CD4-positive, alpha-beta T cell treated with Interleukin-4 for 4 hours (primary cell): ENCODE data around the gene DUOX1.

ENCODE experiments used
- DNase-seq: peaks from one replicate; pipeline ENCODE4 v3.0.0-alpha.2; 2020

The DUOX1 gene

DNA sequence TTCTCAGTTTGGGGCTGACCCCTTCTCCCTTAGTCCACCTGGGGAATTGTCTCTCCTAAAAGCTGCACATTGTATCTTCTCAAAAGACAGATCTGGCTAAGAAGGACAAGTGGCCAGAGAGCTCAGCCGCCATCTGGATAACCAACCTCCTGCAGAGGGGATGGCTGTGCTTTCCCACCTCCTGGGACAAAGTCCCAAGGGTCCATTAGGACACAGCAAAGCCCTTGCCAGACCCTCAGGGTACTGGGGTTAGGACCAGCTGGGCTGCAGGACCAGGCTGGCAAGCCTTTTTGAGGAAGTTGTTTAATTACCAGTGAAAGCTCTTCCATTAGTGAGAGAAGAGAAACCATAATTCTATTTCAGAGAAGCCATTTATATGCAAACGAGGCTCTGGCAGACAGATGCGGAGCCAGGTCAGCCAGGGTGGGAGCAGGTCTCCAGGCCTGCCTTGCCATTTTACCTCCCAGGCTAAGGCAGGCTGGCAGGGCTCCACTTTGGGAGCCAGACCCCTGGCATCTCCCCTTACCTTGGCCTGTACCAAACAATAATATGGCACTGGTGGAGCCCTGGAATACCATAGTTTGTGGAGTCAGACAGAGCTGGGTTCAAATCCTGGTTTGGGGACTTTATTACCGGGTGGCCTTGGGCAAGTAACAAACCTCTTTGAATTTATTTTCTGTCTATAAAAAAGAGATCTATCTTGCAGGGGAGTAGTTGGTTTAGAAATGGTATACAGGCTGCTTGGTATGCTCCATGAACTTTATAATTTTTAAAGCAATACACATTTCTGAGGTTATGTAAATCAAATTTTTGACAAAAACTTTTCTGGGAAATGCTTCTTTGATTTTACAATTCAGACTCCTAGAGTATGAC, 40.0 kb downstream of the DUOX1 start:
- DNase-seq = no peak

DNA sequence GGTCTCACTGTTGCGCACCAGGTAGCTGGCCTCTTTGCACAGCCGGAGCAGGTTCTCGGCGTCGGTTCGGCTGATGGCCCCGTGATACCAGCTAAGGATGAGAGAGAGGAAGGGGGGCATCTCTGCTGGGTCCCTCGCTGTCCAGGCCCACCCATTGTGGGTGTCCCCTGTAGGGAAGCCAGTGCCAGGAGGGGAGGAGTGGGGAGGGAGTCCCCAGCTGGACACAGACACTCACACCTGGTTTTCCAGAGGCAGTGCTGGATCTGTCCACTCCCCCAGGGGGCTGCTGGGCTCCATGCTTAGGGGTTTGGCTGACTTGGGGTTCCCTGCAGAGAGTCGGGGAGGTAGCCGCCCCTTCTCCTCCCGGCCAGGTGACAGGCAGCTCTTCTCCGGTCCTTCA, 42.1 kb downstream of the DUOX1 start:
- DNase-seq = no peak

DNA sequence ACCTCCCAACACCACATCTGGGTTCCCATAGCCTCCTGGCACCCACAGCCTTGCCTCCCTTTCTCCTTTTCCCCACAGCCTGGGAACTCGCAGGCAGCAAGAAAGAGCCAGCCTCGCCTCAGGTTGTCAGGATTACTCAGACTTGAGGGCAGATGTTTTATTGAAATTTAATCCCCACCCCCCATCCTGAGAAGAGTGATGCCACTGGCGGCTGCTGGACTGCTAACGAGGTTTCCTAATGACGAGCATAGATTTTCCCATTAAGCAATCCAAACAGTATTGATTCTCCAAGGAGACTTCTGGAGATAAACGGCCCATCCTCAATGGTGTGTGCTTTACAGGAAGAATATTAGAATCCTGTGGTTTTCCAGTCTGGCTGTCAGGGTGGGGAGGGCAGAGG, 44.3 kb downstream of the DUOX1 start:
- no peak for DNase-seq

DNA sequence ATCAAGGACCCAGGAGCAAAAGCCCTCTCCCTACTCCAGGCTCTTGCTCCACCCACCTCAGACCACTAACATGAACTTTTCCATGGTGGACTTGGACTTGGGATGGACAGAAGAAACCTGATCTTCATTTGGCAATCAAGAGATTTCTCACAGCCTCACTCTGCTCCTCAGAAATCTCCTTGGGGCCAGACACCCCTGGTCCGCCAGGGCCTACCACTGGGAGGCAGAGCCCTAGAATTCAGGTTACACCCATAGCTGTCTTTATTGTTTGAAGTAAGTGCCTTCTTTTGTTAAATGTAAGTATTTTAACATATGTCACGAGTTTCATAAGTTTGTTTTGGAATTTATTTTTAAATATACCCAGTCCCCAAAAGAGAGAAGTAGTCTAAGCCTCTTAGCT, 44.8 kb downstream of the DUOX1 start:
- no peak for DNase-seq

DNA sequence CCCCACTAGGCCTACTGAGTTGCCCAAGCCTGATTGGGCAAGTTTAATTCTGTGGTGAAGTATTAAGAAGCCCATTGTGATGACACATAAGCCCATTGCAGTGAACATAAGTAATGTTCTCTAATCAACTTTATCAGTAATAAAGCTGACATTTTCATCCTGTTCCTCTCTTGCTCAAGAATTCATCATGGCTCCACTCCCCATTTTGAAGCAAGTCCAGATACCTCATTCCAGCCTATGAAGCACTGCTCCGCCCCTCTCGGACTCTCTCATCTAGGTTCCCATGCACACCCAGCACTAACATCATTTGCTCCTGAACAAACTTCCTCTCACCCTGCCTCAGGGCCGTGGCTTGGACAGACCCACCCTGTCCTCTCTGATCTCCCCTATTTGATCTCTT, 47.5 kb downstream of the DUOX1 start:
- no peak for DNase-seq

DNA sequence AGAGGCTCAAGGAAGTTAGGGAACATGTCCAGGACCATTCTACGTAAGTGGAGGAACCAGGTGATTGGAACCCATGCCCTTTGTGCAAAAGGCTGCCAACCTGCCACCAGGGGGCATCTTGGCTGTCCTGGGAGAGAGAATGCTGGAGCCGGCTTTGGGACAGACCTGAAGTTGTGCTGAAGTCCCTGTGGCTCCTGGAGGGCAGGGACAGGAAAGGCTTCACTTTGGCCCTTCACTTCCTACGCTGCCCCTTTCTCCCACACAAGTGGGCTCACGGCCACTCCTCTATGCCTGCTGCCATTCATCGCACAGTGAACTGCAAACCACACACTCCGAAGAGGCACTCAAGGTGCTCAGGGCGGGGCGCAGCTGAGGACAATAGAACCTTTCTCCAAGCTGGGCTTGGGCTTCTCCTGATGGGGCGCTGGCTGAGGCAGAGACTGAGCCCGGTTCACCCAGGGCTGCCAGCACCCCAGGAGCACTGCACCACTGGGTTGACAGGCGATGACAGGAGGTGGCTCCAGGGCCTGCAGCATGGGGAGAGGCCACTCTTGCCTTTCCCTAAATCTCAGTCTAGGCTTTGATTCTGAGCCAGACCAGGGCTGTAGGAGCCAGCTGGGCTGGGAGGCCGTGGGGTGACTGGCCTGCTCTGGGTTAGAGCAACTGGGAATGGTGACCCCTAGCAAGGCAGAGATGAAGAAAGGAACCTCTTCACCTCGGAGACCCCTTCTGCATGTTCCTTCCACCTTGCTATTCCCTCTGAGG, 49.6 kb downstream of the DUOX1 start:
- DNase-seq = peak; percentile 33

DNA sequence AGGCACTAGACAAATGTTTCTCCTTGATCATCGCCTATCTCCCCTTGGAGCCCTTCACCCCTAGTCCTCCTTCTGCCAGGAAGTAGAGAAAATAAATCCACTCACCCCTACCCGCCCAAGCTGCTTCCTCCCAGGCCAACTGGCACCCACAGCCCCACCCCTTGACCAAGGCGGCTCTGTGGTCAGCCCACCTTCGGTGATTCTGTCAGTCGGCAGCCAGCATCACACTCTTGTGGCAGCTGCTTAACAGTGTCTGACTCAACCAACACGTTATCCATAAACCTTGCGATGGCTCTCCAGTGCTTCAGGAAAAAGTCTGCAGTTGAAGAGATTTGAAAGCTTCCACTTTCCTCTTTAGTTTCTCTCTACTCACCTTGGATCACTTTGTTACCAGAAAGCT, 50.4 kb downstream of the DUOX1 start:
- peak; percentile 11 for DNase-seq

DNA sequence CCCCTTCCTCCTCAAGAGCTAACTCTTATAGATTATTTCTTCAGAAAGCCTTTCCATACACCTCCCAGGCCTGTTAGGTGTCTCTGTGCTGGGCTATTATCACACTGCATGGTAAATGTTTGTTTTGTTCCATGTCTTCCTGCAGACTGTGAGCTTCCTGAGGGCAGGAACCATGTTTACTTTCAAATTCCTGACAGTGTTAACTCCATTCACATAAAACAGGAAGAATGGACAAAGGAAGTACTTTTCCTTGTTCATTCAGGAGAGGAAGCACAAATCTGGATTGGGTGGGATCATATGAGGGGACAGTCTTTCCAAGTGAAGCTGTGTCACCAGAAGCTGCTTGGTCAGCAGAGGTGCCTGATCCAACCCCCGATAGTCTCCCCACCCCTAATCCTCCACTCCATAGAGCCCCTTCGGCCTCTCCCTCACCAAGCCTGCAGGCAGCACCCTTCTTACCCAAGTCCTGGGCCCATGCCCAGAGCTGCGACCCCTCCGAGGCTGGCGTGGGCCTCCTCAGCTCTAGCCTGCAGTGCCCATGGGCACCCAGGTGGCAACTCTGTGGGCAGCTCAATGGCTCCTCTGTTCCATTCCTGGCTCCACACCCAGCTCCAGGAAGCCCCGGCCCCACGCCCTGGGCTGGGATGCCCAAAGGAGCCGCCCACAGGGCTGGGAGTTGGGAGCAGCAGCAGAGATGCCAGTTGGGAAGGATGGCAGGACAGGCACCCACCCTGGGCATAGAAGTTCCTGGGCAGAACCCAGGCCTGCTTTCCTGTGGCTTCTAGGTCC, 51.0 kb downstream of the DUOX1 start:
- no peak for DNase-seq

DNA sequence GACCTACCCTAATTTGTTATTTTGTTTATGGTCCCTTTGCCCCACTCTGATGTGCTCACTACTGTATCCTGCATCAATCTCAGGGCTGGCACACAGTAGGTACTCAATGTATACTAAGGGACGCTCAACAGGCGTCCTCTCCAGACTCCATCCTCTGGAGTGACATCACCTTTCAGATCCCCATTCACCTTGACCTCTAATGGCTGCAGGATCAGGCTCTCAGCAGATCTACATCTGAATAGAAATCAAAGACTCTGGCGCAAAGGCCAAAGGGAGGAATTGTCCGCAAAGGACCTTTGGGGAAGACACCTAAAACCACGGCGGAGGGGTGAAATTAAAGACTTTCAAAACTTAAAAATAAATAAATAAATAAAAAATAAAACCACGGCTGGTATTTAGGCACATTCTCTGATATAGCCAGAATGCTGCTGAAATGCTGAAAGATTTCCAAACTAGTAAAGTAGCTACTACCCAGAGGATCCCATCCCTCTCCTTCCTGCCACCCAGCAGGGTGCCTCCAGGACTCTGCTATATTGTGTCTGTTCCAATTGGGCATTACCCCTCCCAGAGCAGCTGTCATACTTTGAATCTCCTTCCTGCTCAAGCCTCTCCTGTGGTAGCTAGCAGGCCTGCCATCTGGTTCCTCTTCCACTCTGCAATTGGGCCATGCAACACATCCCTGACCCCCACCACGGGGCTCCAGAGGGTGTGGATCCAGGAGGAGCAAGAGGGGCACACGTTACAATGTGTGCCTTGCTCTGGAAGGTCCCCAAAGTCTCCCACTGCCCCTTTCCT, 51.9 kb downstream of the DUOX1 start:
- DNase-seq = no peak

DNA sequence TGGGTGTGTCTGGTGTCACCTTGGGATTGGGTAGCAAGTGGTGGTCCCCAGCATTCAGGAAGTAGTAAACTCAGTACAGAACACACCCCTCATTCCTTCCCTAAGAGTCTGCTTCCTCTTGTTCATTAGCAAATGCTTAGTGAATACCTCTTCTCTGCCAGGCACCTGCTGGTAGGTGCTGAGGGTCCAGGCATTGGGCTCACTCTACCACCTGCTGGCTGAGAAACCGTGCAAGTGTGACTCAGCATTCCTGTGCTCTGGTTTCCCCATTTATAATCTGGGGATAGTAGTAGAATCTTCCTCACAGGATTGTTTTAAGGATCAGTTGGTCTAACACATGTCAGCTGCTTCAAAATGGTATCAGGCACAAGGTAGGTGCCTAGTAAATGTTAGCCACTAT, 53.2 kb downstream of the DUOX1 start:
- DNase-seq = no peak

DNA sequence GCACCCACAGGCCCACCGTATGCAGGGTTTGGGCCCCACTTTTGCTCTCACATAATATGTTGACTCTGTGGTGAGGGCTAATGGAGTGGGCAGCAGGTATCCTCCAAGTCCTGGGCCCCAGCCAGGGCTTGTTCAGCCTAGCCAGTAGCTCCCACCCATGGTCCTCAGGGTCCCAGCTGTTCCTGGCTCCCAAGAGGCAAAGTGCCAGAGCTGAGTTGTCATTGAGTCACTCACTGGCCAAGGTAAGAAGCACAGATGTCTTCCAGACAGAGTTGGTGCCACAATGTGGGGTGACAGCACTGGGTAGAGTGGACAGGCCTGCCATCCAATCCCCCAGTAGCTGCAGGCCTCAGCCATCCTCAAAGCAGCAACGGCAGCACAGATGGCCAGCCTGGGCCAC, 53.7 kb downstream of the DUOX1 start:
- DNase-seq = no peak

DNA sequence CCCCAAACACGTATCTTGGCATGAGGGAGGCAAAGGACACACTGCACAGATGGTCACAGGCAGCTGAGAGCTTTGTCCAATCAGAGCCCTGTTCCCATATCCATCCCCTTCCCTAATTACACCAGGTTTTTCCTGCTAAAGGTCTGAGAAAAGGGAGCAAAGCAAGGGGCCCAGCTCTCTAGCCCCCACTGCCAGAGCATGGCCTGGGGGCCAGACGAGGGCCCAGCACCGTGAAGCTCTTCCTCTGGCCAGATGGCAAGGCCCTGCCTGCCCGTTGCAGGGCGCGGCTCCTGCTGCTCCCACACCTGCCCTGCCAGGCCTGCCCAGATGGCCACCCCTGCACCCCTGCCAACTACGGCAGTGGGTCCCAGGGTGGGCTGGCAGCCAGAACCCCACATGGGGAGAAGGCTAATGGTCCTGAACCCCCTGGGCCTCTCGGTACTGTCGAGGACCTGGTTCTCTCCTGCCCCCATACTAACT, 54.8 kb downstream of the DUOX1 start:
- DNase-seq = no peak

DNA sequence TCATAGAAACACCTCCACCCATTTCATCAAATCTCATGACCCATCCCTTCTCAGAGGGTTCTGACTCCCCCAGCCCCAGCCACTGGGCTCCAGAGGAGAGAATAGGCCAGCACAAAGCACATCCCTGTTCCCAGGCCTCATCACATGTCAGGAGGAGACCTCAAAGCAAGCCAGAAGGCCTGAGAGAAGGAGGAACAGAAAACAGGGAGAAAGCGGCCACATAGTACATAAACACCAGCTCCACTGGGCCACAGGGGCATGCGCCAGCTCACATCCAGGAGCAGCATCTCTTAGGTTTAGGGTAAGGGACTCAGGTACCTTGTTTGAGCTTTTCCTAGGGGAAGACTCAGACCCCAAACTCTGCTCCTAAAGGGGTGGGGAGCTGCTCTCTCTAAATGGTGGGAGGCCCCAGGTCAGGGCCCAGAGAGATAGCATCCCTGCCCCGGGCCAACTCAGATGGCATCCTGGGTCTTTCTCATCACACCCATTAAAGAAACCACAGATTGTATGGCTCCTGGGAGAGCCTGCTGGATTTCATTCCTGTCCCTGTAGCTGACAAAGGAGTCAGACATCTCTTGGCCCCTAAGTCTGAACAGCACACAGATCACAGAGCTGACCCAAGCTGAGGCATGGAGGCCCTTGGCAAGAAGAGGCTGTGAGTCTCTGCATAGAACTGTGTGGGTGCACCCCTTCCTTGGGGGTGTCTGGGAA, 55.4 kb downstream of the DUOX1 start:
- DNase-seq = no peak

DNA sequence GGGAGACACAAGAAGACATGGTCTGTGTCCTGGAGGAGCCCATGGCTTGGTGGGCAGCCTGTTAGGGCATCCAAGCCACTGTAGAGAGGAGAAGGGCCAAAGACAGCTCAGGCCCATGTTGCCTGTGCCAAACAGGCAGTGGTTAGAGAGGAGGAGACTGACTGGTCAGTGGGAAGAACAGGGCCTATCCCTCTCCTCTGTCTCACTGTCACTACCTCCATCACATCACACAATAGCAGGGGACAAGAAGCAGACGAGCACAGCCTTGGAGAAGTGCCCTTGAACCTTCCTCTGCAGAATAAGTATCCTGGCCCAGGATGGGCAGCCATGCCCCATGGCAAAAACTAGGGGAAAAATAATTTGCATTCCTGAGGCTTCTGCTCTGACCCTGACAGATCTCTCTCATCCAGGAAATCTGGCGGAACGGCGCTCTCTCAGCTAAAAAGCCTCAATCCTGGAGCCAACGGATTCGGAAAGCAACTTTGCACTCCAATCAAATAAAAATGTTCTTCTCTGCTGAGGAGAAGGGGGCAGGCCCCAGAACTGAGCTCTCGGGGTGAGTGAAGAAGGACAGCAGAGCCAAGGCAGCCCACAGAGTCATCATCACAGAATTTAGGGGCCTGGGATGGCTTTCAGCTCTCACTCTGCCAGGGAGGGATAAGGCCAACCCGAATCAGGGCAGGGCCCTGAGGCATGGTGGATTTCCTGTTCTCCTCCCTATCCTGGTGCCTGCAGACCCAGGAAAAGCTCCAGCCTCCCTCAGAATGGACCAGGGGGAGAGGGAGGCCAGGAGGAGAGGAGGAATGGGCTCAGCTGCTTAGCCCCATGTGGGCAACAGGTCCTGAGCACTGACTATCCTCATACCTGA, 56.3 kb downstream of the DUOX1 start:
- DNase-seq = no peak

DNA sequence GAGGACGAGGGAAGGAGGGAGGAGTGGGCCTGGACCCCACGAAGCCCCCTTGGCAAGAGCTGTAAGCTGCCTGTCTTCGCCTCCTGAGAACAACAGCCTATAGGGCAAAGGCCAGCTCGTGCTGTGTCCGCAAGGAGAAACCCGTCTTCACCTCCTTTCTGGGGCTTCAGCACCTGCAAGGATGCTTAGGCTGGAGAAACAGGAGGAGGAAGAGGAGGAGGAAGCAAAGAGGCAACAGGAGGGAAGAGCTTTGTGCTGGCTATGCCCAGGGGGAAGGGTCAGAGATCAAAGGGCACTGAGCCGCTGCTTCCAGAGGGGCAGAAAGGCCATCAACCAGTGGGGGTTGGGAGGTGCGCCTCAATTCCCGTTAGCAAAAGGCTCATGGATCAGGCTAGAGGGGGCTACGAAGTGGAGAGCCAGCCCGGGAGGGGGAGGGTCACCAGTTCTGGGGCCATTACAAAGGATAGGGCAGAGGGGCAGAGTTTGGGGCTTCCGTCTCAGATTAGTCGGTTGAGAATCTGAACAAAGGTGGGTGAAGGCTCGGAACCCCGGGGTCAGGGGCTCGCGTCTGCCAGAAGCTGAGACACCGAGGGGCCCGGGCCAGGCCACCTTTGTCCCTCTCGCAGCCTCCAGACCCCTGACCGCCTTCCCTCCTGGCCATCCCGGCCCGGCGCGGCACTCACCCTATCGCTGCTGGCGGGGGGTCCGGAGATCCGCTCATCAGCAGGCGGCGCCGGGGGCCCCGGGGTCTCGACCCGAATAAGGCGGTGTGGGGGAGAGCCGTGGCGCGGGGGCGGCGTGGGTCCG, 57.2 kb downstream of the DUOX1 start:
- DNase-seq = no peak

DNA sequence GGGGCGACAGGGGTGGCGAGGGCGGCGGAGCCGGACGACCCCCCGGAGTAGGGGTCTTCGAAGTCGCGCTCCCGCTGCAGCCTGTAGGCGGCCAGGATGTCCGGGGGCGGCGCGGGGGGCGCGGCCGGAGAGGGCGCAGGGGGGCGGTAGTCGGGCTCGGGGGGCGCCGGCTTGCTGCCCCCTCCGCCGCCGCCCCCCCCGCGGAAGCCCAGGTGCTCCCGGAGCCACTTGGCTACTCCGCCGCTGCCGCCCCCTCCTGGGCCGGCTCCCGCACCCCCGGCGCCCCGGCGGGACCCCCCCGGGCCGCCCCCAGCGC, 57.7 kb downstream of the DUOX1 start:
- no peak for DNase-seq

DNA sequence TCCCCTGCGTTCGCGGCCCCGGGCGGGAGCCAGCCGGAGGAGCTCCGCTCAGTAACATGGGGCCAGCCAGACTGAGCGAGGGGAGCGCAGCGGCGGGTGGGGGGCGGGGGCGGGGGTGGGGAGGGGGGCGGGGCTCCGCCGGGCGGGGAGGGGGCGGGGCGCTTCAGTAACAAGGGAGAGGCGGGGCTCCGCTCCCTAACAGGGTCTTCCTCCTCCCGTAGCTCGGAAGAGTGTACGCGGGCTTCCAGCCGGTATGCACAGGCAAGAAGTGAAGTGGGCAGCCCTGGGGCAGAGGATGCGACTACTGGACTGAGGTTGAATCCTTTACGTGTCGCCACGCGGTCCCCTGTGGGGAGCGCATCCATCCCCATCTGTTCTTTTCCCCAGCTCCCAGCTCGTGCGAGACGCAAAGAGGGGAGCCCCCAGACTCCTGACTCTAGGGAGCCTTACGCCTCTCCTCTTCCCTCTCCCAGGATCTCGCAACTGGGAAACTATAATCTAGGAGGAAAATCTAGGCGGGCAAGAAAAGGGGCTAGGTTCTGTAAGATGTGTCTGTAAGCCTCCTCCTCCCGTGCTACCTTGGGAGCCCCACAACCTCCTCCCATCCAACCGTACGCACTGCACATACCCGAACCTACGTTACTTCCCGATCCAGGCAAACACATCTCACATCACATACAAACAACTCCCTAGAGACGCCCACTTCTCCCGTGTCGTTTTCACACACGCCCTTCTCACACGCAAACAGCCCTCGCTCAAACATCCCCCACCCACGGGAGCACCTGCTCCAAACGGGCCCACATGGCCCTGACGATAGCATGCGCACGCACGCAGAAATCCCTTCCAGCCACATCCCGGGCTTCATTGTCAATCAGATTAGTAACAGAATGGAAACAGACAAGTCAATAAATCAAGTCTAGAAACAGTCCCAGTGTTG, 58.4 kb downstream of the DUOX1 start, which contains the start of gene SHF:
Gene SHF, minus strand, starts transcription at position 73 of the 937 bp plus-strand sequence. Its CDS starts 15 bp downstream, at position 58.
- DNase-seq = peak; percentile 27

DNA sequence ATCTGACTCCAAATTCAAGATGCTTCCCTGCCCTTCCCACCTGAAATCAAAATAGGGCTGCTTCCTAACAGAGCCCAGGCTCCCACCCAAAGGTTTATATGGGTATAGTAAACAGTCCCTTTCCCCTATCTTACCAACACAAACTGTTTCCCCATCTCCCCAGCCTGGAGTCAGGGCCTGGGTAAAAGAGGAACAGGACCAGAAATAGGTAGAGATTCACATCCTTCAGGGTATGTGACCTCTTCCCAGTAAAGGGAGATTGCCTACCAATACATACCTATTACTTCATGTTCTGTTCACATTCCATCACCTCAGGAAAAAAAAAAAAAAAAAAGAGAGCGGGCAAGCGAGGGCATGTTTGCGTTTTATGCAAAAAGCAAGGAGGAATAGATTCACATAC, 67.7 kb downstream of the DUOX1 start:
- no peak for DNase-seq
